Right atrium auricular region (tissue), 2 donors: Measurements from ENCODE around the gene RHBG. TPM values are rescaled to one million over a fixed set of nuclear protein-coding genes. Genes with fewer than 3 reads are reported as not detected.

Source experiments
- DNase-seq: peaks from one replicate; pipeline ENCODE4 v3.0.0-alpha.2; 2019; ENCODE audit warnings: low spot score
- H3K27ac ChIP-seq, 2 donors: fragments of 200-600 bp; sonication (generic); 1 replicate in 1 of 2; 2 replicates in 1 of 2; pipeline ENCODE4 v1.5.1; 2016 to 2019
- H3K27me3 ChIP-seq, 2 donors: fragments of 200-600 bp; sonication (generic); one replicate each; pipeline versions ENCODE4 v1.5.1 to v1.6.0; 2017 to 2019
- H3K36me3 ChIP-seq: fragments of 200-600 bp; sonication (generic); one replicate; pipeline ENCODE4 v1.5.1; 2016
- H3K4me1 ChIP-seq, 2 donors: fragments of 200-600 bp; sonication (generic); one replicate each; pipeline versions ENCODE4 v1.5.1 to v1.6.0; 2017 to 2019
- H3K4me3 ChIP-seq, 2 donors: fragments of 200-600 bp; sonication (generic); 1 replicate in 1 of 2; 2 replicates in 1 of 2; pipeline ENCODE4 v1.5.1; 2017 to 2019; ENCODE audit warnings: mild to moderate bottlenecking in 1 of 2, moderate library complexity in 1 of 2
- H3K9me3 ChIP-seq, 2 donors: fragments of 200-600 bp; sonication (generic); one replicate each; pipeline ENCODE4 v1.5.1; 2019
- CTCF ChIP-seq, 2 donors: fragments of 200-600 bp; sonication (generic); IDR thresholded peaks; one replicate each; pipeline ENCODE4 v1.5.1; 2019; ENCODE audit warnings: antibody characterized with exemption in 2 of 2
- total RNA-seq, 2 donors: library from RNA; depleted of rRNA; stranded (reverse); fragments of >200 nt; gene quantifications; one replicate each; pipeline ENCODE4 v1.1.0, GENCODE V29; 2016

The RHBG gene
- total RNA-seq, 2 donors from 2014 or later = not detected

GRCh38 chr1:156429313-156430060 lies 60.5 kb downstream of the RHBG start:
- Histone ChIP-seq H3K27ac (no peak overlapping the region), H3K4me3 (no peak overlapping the region), H3K27me3 (peaks cover 15 to 22% of the 10 kb centered on the region in 2 donors), H3K36me3 (no peaks in the 10 kb centered on the region), H3K4me1 (no peaks in the 10 kb centered on the region), H3K9me3 (no peaks in the 10 kb centered on the region)
- no peak for TF ChIP-seq CTCF (IDR thresholded peaks at IDR 0.05)
- DNase-seq = no peak

DNA sequence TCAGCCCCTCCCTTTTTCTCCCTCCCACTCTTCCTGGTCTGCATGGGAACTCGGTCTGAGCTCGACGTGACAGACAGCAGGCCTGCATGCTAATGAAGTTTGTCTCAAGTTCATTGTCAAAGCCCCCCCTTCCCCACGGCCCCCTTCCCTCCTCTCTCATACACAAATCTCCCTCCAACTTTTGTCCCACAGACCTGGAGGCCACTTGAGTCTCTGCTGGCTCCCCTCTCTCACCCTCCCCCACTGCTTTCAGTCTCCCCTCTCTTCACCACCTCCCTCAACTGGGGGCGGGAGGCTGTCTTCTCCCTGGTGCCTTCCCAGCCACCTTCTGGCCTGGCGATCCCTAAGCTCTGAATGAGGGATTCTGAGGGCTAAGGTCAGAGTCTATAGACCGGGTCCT lies 61.3 kb downstream of the RHBG start:
- no peaks in the 10 kb centered on the region for H3K36me3 ChIP-seq
- H3K9me3 ChIP-seq = no peaks in the 10 kb centered on the region
- no peak for DNase-seq
- H3K4me3 ChIP-seq = no peak overlapping the region
- peaks cover 0 to 1% of the 10 kb centered on the region in 2 donors for H3K4me1 ChIP-seq
- H3K27ac ChIP-seq = no peak overlapping the region
- peaks cover 23 to 30% of the 10 kb centered on the region in 2 donors for H3K27me3 ChIP-seq
- no peak for TF ChIP-seq CTCF (IDR thresholded peaks at IDR 0.05)

- no peak for TF ChIP-seq CTCF (IDR thresholded peaks at IDR 0.05)
- Histone ChIP-seq H3K36me3 (no peaks in the 10 kb centered on the region), H3K9me3 (no peaks in the 10 kb centered on the region), H3K27me3 (peaks cover 27 to 35% of the 10 kb centered on the region in 2 donors), H3K4me3 (no peak overlapping the region), H3K4me1 (peaks cover 0 to 7% of the 10 kb centered on the region in 2 donors), H3K27ac (no peak overlapping the region)
- no peak for DNase-seq
Measured at GRCh38 chr1:156430866-156431265, 61.9 kb downstream of the RHBG start.

GRCh38 chr1:156431366-156431765 lies 62.4 kb downstream of the RHBG start:
- peaks cover 30 to 38% of the 10 kb centered on the region in 2 donors for H3K27me3 ChIP-seq
- H3K9me3 ChIP-seq = no peaks in the 10 kb centered on the region
- no peaks in the 10 kb centered on the region for H3K36me3 ChIP-seq

DNA sequence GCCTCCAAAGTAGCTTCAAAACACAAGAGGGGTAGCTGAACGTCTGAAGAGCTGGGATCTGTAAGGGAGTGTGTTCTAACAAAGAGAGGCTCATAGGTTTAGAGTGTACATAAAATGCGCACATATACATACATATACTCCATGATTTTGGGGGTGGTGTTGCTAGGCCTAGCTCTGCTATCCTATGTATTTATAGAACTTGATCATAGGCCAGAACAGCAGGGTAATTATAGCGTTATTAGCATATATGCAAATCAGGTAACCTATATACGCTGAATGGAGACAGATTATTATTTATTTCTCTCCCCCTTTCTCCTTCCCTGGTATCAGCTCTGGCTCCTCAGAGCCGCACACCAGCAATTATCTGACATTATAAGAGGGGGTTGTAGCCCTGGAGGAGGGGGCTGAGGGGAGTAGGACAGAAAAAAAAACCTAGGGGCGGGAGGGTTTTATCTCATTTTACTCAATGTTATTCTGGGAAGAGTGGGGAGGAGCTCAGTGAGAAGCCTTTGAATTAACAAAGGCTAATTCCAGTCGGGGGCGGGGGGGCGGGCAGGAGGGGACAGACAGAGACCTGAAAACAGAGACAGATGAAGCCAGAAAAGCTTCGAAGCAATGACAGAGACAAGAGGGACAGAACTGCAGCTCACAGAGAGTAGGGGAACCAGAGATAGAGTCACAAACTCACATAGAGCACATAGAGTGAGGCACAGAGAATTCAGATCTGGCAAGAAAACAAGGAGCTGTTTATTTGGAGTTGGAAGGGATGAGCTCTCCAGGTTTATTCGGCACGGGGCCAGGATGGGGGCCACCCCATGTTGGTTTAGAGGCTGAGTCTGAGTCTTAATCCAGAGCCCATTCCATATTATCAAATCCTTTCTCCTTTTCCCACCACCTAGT lies 63.0 kb downstream of the RHBG start:
- no peaks in the 10 kb centered on the region for H3K9me3 ChIP-seq
- H3K4me1 ChIP-seq = peaks cover 0 to 17% of the 10 kb centered on the region in 2 donors
- H3K27ac ChIP-seq = no peak overlapping the region
- TF ChIP-seq CTCF (IDR thresholded peaks at IDR 0.05) = no peak
- no peak overlapping the region for H3K4me3 ChIP-seq
- peaks cover 32 to 43% of the 10 kb centered on the region in 2 donors for H3K27me3 ChIP-seq
- no peaks in the 10 kb centered on the region for H3K36me3 ChIP-seq
- DNase-seq = no peak

More at GRCh38 chr1:156431366-156431765, 62.4 kb downstream of the RHBG start:
- Histone ChIP-seq H3K4me1 (peaks cover 0 to 11% of the 10 kb centered on the region in 2 donors), H3K4me3 (no peak overlapping the region), H3K27ac (no peak overlapping the region)
- TF ChIP-seq CTCF (IDR thresholded peaks at IDR 0.05) = no peak
- DNase-seq = no peak
